ENCODE data around the gene EHMT2. TPM values are rescaled to one million over a fixed set of nuclear protein-coding genes. Genes with fewer than 3 reads are reported as not detected.
"Not testable (repeated sequence)": the region's sequence is repeated elsewhere in the genome, so short reads cannot be mapped to it uniquely, and the experiment has no call there.

The EHMT2 gene
- total RNA-seq, 4 donors from 2014 or later, result 38.2 to 63.9 (median 46.8) TPM

- Histone ChIP-seq H3K27me3 (no peaks in the 10 kb centered on the region), H3K9me3 (no peaks in the 10 kb centered on the region), H3K27ac (peak overlapping the region; percentile 75 to 89 (median 80)), H3K36me3 (peaks cover 3 to 41% (median 10%) of the 10 kb centered on the region in 3 donors), H3K4me1 (peaks cover 0 to 35% (median 16%) of the 10 kb centered on the region in 4 donors), H3K4me3 (peak overlapping the region; percentile 40 to 69 (median 67))
- 35 to 36% methylated on average over 17 of the region's 17 CpGs for WGBS, 2 donors
- DNase-seq (ENCODE audit: low spot score in 2 of 2), result no peak
- TF ChIP-seq, protein P1, sequence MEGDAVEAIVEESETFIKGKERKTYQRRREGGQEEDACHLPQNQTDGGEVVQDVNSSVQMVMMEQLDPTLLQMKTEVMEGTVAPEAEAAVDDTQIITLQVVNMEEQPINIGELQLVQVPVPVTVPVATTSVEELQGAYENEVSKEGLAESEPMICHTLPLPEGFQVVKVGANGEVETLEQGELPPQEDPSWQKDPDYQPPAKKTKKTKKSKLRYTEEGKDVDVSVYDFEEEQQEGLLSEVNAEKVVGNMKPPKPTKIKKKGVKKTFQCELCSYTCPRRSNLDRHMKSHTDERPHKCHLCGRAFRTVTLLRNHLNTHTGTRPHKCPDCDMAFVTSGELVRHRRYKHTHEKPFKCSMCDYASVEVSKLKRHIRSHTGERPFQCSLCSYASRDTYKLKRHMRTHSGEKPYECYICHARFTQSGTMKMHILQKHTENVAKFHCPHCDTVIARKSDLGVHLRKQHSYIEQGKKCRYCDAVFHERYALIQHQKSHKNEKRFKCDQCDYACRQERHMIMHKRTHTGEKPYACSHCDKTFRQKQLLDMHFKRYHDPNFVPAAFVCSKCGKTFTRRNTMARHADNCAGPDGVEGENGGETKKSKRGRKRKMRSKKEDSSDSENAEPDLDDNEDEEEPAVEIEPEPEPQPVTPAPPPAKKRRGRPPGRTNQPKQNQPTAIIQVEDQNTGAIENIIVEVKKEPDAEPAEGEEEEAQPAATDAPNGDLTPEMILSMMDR (IDR thresholded peaks at IDR 0.05), result no peak
- TF ChIP-seq EP300 (IDR thresholded peaks at IDR 0.05) (no peak), POLR2A (IDR thresholded peaks at IDR 0.05) (no peak)
These were observed 35.6 kb downstream of the EHMT2 start for GRCh38 chr6:31861919-31862343.

- Histone ChIP-seq H3K4me3 (no peak overlapping the region), H3K27me3 (no peaks in the 10 kb centered on the region), H3K27ac (no peak overlapping the region), H3K9me3 (no peaks in the 10 kb centered on the region), H3K4me1 (peaks cover 0 to 35% (median 16%) of the 10 kb centered on the region in 4 donors), H3K36me3 (peaks cover 3 to 47% (median 10%) of the 10 kb centered on the region in 3 donors)
- DNase-seq (ENCODE audit: low spot score in 2 of 2), result no peak
- WGBS, 2 donors, result 87 to 89% methylated on average over 7 of the region's 7 CpGs
- TF ChIP-seq POLR2A (IDR thresholded peaks at IDR 0.05), result no peak
- TF ChIP-seq EP300 (IDR thresholded peaks at IDR 0.05), result no peak
- TF ChIP-seq, protein P1 (IDR thresholded peaks at IDR 0.05), result no peak
These were observed 36.3 kb downstream of the EHMT2 start for GRCh38 chr6:31861150-31861549.

DNA sequence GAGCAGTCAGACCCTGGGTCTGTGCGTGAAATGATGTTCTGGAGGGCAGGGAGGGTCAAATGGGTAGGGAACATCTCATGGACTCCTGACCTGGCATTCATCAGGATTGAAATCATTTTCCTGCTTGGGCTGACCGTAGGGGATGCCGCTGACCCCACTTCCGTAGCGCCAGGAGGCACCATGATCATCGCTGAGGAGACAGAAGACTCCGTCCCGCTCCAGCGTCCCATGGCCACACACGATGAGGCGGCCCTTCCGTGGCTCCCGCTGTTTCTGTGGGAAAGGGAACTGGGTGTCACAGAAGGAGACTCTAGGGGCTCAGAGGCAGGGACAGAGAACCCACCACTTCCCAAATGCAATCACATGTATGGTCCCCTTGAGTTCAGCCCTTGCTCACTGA is 37.1 kb downstream of the EHMT2 start:
- WGBS, 2 donors, result 92% methylated on average over 13 of the region's 13 CpGs
- Histone ChIP-seq H3K36me3 (peaks cover 3 to 47% (median 10%) of the 10 kb centered on the region in 3 donors), H3K9me3 (no peaks in the 10 kb centered on the region), H3K27ac (no peak overlapping the region), H3K27me3 (no peaks in the 10 kb centered on the region), H3K4me1 (peaks cover 0 to 30% (median 16%) of the 10 kb centered on the region in 4 donors), H3K4me3 (no peak overlapping the region)
- DNase-seq (ENCODE audit: low spot score in 2 of 2), result no peak
- TF ChIP-seq POLR2A (IDR thresholded peaks at IDR 0.05) (no peak), EP300 (IDR thresholded peaks at IDR 0.05) (no peak)
- TF ChIP-seq, protein P1 (IDR thresholded peaks at IDR 0.05), result no peak

DNA sequence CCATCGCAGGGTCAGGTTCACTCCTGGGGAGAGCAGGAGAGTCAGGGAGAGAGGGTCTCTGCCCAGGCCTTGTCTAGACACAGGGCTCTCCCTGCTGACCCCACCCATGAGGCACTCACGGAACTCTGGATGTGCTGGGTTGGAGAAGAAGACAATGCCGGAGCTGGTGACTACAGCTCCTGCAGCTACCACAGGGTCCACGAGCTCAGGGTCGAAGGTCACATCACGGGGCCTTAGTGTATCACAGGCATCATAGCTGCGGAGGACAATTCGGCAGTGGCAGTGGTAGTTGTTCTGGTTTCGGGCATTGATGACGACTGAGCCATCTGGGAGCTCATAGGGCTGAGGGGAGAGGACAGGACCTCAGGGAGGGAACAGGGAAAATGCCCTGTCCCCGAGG is 37.6 kb downstream of the EHMT2 start:
- no peak overlapping the region for H3K27ac ChIP-seq
- no peaks in the 10 kb centered on the region for H3K27me3 ChIP-seq
- WGBS, 2 donors, result 86 to 88% methylated on average over 11 of the region's 11 CpGs
- DNase-seq (ENCODE audit: low spot score in 2 of 2), result no peak
- H3K4me3 ChIP-seq, result no peak overlapping the region
- H3K9me3 ChIP-seq, result no peaks in the 10 kb centered on the region
- TF ChIP-seq EP300 (IDR thresholded peaks at IDR 0.05) (no peak), POLR2A (IDR thresholded peaks at IDR 0.05) (no peak)
- TF ChIP-seq, protein P1 (IDR thresholded peaks at IDR 0.05), result no peak
- H3K4me1 ChIP-seq, result peaks cover 0 to 30% (median 16%) of the 10 kb centered on the region in 4 donors
- peaks cover 3 to 47% (median 10%) of the 10 kb centered on the region in 3 donors for H3K36me3 ChIP-seq

- TF ChIP-seq, protein P1 (IDR thresholded peaks at IDR 0.05), result no peak
- TF ChIP-seq EP300 (IDR thresholded peaks at IDR 0.05), result no peak
- TF ChIP-seq POLR2A (IDR thresholded peaks at IDR 0.05), result no peak
- Histone ChIP-seq H3K4me1 (peaks cover 0 to 19% (median 9%) of the 10 kb centered on the region in 4 donors), H3K4me3 (no peak overlapping the region), H3K27me3 (no peaks in the 10 kb centered on the region), H3K27ac (no peak overlapping the region), H3K36me3 (peaks cover 3 to 47% (median 10%) of the 10 kb centered on the region in 3 donors), H3K9me3 (no peaks in the 10 kb centered on the region)
- 86 to 92% methylated on average over 8 of the region's 8 CpGs for WGBS, 2 donors
- no peak for DNase-seq (ENCODE audit: low spot score in 2 of 2)
These were observed 38.8 kb downstream of the EHMT2 start for GRCh38 chr6:31858707-31859106.

DNA sequence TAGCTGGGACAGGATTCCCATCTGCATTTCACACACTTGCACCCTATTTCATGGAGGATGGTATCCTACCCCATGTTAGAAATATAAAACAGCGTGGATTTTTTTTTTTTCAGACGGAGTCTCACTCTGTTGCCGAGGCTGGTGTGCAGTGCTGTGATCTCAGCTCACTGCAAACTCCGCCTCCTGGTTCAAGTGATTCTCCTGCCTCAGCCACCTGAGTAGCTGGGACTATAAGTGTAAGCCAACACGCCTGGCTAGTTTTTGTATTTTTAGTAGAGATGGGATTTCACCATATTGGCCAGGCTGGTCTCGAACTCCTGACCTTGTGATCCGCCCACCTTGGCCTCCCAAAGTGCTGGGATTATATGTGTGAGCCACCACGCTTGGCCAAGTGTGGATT is 39.7 kb downstream of the EHMT2 start:
- not testable (repeated sequence) for H3K27ac ChIP-seq; H3K4me3 ChIP-seq; H3K9me3 ChIP-seq; DNase-seq (ENCODE audit: low spot score in 2 of 2); H3K27me3 ChIP-seq
- Histone ChIP-seq H3K36me3 (peaks cover 3 to 47% (median 10%) of the 10 kb centered on the region in 3 donors), H3K4me1 (peaks cover 0 to 12% (median 3%) of the 10 kb centered on the region in 4 donors)
- 88% methylated on average over 8 of the region's 8 CpGs for WGBS, 2 donors

GRCh38 chr6:31851980-31852718 is 45.3 kb downstream of the EHMT2 start:
- H3K4me1 ChIP-seq; H3K27ac ChIP-seq; H3K27me3 ChIP-seq; H3K9me3 ChIP-seq; DNase-seq (ENCODE audit: low spot score in 2 of 2); H3K4me3 ChIP-seq; H3K36me3 ChIP-seq: not testable (repeated sequence)
- WGBS, 2 donors, result 89 to 94% methylated on average over 25 to 33 of the region's 35 CpGs
